IMR-90 (cell line): ENCODE data around the gene PCDHB15. TPM values are rescaled to one million over a fixed set of nuclear protein-coding genes. Genes with fewer than 3 reads are reported as not detected.

Experiments used
- ATAC-seq: fragments of 200-7000 bp; cut with Tn5 transposase; 2 replicates; pipeline ENCODE4 v1.9.1; 2020; ENCODE audit warnings: low read depth, mild to moderate bottlenecking, moderate library complexity
- BruUV-seq: library from RNA; stranded (reverse); fragments of 400-500 nt; replicated peaks from 2 replicates; lab custom pipeline; 2021; lab: Mats Ljungman, UMichigan
- CTCF ChIA-PET: fragments of 300-600 bp; formaldehyde crosslinking; extraction: SDS; loops from one replicate; lab custom pipeline; 2021; ENCODE audit warnings: antibody characterized with exemption; lab: Yijun Ruan, JAX
- POLR2A ChIA-PET: fragments of 300-600 bp; sonication (Branson Sonifier 250); formaldehyde crosslinking; loops from one replicate; lab custom pipeline; 2022; ENCODE audit warnings: antibody characterized with exemption; ENCODE audit not compliant: unreplicated experiment; lab: Charles Lee
- DNase-seq: peaks from one replicate; pipeline ENCODE4 v3.0.0; 2013
- H2AFZ ChIP-seq: replicated peaks from 2 replicates; pipeline ENCODE3; 2013; ENCODE audit warnings: low read length, mild to moderate bottlenecking; ENCODE audit not compliant: poor library complexity
- H2AK5ac ChIP-seq: 2 replicates; pipeline ENCODE4 v1.6.1; 2013; ENCODE audit warnings: low read depth, low read length, inconsistent platforms
- H2AK9ac ChIP-seq: replicated peaks from 2 replicates; pipeline ENCODE3; 2013; ENCODE audit warnings: mild to moderate bottlenecking, low read depth, low read length, moderate library complexity; ENCODE audit not compliant: poor library complexity
- H2BK120ac ChIP-seq: 2 replicates; pipeline ENCODE4 v1.6.1; 2013; ENCODE audit warnings: low read depth, low read length, inconsistent platforms
- H2BK15ac ChIP-seq: 3 replicates; pipeline ENCODE4 v1.6.1; 2013; ENCODE audit warnings: low read depth, low read length, inconsistent platforms
- H2BK20ac ChIP-seq: 2 replicates; pipeline ENCODE4 v1.6.1; 2013; ENCODE audit warnings: low read depth, mild to moderate bottlenecking, inconsistent platforms, low read length, moderate library complexity
- H2BK5ac ChIP-seq: 2 replicates; pipeline ENCODE4 v1.6.1; 2013; ENCODE audit warnings: mild to moderate bottlenecking, low read depth, low read length, inconsistent platforms; ENCODE audit not compliant: poor library complexity, severe bottlenecking
- H3K14ac ChIP-seq: replicated peaks from 2 replicates; pipeline ENCODE4 v1.6.1; 2013; ENCODE audit warnings: low read depth, low read length, inconsistent platforms
- H3K18ac ChIP-seq: 2 replicates; pipeline ENCODE4 v1.6.1; 2013; ENCODE audit warnings: low read depth, low read length, control low read depth
- H3K23ac ChIP-seq: 2 replicates; pipeline ENCODE4 v1.6.1; 2013; ENCODE audit warnings: low read depth, low read length, inconsistent platforms
- H3K27ac ChIP-seq: 2 replicates; pipeline ENCODE4 v1.5.1; 2013; ENCODE audit warnings: mild to moderate bottlenecking, control low read depth, low read length; ENCODE audit not compliant: insufficient read depth
- H3K27me3 ChIP-seq: 2 replicates; pipeline ENCODE4 v1.6.1; 2013; ENCODE audit warnings: low read length; ENCODE audit not compliant: control insufficient read depth, insufficient read depth
- H3K36me3 ChIP-seq: 2 replicates; pipeline ENCODE4 v1.6.1; 2013; ENCODE audit warnings: low read length, mixed read lengths; ENCODE audit not compliant: control insufficient read depth, insufficient read depth
- H3K4ac ChIP-seq: 2 replicates; pipeline ENCODE4 v1.6.1; 2013; ENCODE audit warnings: low read depth, low read length, inconsistent platforms
- H3K4me1 ChIP-seq: 2 replicates; pipeline ENCODE4 v1.6.1; 2013; ENCODE audit warnings: low read length, mixed read lengths; ENCODE audit not compliant: control insufficient read depth, insufficient read depth
- H3K4me2 ChIP-seq: 2 replicates; pipeline ENCODE4 v1.6.1; 2013; ENCODE audit warnings: low read depth, mild to moderate bottlenecking, control low read depth, low read length, moderate library complexity
- H3K4me3 ChIP-seq: 2 replicates; pipeline ENCODE4 v1.5.1; 2013; ENCODE audit warnings: low read depth, mild to moderate bottlenecking, control low read depth, low read length, moderate library complexity; ENCODE audit not compliant: insufficient read depth
- H3K56ac ChIP-seq: 2 replicates; pipeline ENCODE4 v1.6.1; 2013; ENCODE audit warnings: low read length, inconsistent platforms; ENCODE audit not compliant: insufficient read depth; ENCODE audit errors: extremely low read depth
- H3K79me1 ChIP-seq, 2 experiments: 2 replicates each; pipeline ENCODE4 v1.6.1; 2013; ENCODE audit warnings: low read length in 2 of 2, inconsistent platforms in 1 of 2, low read depth in 1 of 2
- H3K9ac ChIP-seq: 2 replicates; pipeline ENCODE4 v1.6.1; 2013; ENCODE audit warnings: low read depth, low read length, control low read depth
- H3K9me1 ChIP-seq: 2 replicates; pipeline ENCODE4 v1.6.1; 2013; ENCODE audit warnings: low read length, inconsistent platforms; ENCODE audit not compliant: insufficient read depth
- H3K9me3 ChIP-seq: 2 replicates; pipeline ENCODE4 v1.6.1; 2013; ENCODE audit warnings: low read length; ENCODE audit not compliant: control insufficient read depth, insufficient read depth
- H4K20me1 ChIP-seq: 2 replicates; pipeline ENCODE4 v1.6.1; 2013; ENCODE audit warnings: low read length, inconsistent platforms; ENCODE audit not compliant: insufficient read depth
- H4K5ac ChIP-seq: 2 replicates; pipeline ENCODE4 v1.6.1; 2013; ENCODE audit warnings: mild to moderate bottlenecking, low read depth, low read length, control low read depth
- H4K8ac ChIP-seq, 2 experiments: 2 replicates each; pipeline ENCODE4 v1.6.1; 2013; ENCODE audit warnings: low read depth in 2 of 2, low read length in 2 of 2, control low read depth in 1 of 2, inconsistent platforms in 1 of 2
- H4K91ac ChIP-seq: 2 replicates; pipeline ENCODE4 v1.6.1; 2013; ENCODE audit warnings: low read depth, low read length, inconsistent platforms; ENCODE audit not compliant: insufficient read depth
- MXI1 ChIP-seq: IDR thresholded peaks from 2 replicates; pipeline ENCODE4 v1.6.1; 2012; ENCODE audit warnings: low read depth, mild to moderate bottlenecking, low read length, moderate library complexity, borderline replicate concordance
- NFE2L2 ChIP-seq: fragments of 150-350 bp; IDR thresholded peaks from 2 replicates; pipeline ENCODE4 v1.6.1; 2016; ENCODE audit warnings: low read depth, mild to moderate bottlenecking, low read length
- WGBS, 2 experiments: methylation state at CpG; one replicate each; pipeline versions ENCODE4 v1.1.5 to v1.1.7; 2013; ENCODE audit warnings: missing lambda C conversion rate in 2 of 2; ENCODE audit not compliant: insufficient read length in 1 of 2; ENCODE audit errors: extremely low coverage in 2 of 2; 5-methylcytosine and 5-hydroxymethylcytosine counted together
- dilution Hi-C: fragments of 300-500 bp; cut with HindIII; formaldehyde crosslinking; loops from one replicate; pipeline ENCODE4 v1.14.3; 2018; ENCODE audit warnings: low sequenced_read_pairs; ENCODE audit not compliant: unreplicated experiment
- in situ Hi-C: fragments of 300-500 bp; cut with MboI; formaldehyde crosslinking; loops from 3 replicates; pipeline ENCODE4 v1.14.3; 2019; ENCODE audit warnings: low sequenced_read_pairs, inconsistent platforms, mixed read lengths
- intact Hi-C: fragments of 100-400 bp; cut with micrococcal nuclease; formaldehyde crosslinking; loops from 2 replicates; pipeline ENCODE4 v1.10.0; 2022
- polyA plus RNA-seq, 3 experiments: library from polyadenylated mRNA; depleted of rRNA; stranded (reverse); fragments of >200 nt; gene quantifications; 2 replicates each; pipeline ENCODE4 v1.2.3, GENCODE V29; 2012; ENCODE audit warnings: low replicate concordance in 1 of 3
- total RNA-seq: library from RNA; depleted of rRNA; stranded (reverse); fragments of >200 nt; gene quantifications from 2 replicates; pipeline ENCODE4 v1.2.3, GENCODE V29; 2012

PCDHB15 gene
- total and polyA plus RNA-seq, 2 of the 4 experiments (the other 2 are of a cell fraction) = 0.17 to 0.18 TPM

DNA sequence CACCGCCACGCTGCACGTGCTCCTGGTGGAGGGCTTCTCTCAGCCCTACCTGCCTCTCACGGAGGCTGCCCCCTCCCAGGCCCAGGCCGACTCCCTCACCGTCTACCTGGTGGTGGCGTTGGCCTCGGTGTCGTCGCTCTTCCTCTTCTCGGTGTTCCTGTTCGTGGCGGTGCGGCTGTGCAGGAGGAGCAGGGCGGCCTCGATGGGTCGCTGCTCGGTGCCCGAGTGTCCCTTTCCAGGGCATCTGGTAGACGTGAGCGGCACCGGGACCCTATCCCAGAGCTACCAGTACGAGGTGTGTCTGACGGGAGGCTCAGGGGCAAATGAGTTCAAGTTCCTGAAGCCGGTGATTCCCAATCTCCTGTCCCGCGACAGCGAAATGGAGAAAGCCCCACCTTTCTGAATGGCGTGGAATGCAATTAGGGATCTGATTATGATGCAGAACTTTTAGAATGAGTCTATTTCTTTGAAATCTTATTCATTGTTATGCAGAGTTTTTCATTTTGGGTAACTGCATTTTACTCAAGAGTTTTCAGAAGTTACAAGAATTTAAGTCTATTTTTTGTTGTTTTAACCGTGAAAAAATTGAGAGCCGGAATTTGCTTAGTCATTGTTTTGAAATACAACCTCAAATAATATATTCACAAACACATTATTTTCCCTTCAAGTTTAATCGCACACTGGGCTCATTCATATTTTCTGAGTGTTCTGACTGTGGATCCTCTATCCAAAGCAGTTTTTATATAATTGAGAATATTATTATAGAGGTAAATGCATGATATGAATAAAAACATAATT, 8.5 kb upstream of the PCDHB15 start:
- Histone ChIP-seq H4K5ac (no peak overlapping the region), H3K9me3 (peaks cover 45% of the 10 kb centered on the region), H3K4me2 (no peak overlapping the region), H2BK5ac (no peak overlapping the region), H3K56ac (no peak overlapping the region), H3K14ac (no peak overlapping the region), H2AK5ac (no peak overlapping the region), H3K4ac (no peak overlapping the region), H2BK15ac (no peak overlapping the region), H3K4me3 (no peak overlapping the region), H3K27me3 (no peaks in the 10 kb centered on the region), H2AFZ (no peak overlapping the region), H4K8ac (no peak overlapping the region), H3K9ac (no peak overlapping the region), H3K9me1 (no peaks in the 10 kb centered on the region), H2AK9ac (no peak overlapping the region), H3K79me1 (no peaks in the 10 kb centered on the region), H3K18ac (no peak overlapping the region), H4K91ac (no peak overlapping the region), H3K4me1 (no peaks in the 10 kb centered on the region), H4K20me1 (no peaks in the 10 kb centered on the region), H3K36me3 (no peaks in the 10 kb centered on the region), H3K27ac (no peak overlapping the region), H2BK20ac (no peak overlapping the region), H3K23ac (no peak overlapping the region), H2BK120ac (no peak overlapping the region)
- DNase-seq = no peak
- dilution Hi-C loops (no loop called here), in situ Hi-C loops (loop anchor here (10.0 kb wide), 1 partner anchor 328 kb away; no protein-coding TSS in a partner anchor), intact Hi-C loops (no loop called here)
- ChIA-PET CTCF (no interaction called here), POLR2A (no interaction called here)
- BruUV-seq = no TSS peak
- WGBS, 2 experiments = 28% methylated on average over 5 of the region's 32 CpGs; no CpG with 5 or more reads in 1 of the 2 experiments
- TF ChIP-seq NFE2L2 = peak; percentile 80
- no peak for TF ChIP-seq MXI1
- ATAC-seq = no peak
